GM13976 (cell line): Measurements from ENCODE around the gene MYH7.

Experiments used
- DNase-seq: peaks from one replicate; pipeline ENCODE4 v3.0.0; 2012; ENCODE audit warnings: low spot score
- CTCF ChIP-seq: IDR thresholded peaks from 2 replicates; pipeline ENCODE4 v1.5.1; 2012; ENCODE audit warnings: borderline replicate concordance, mild to moderate bottlenecking; ENCODE audit not compliant: insufficient read depth; ENCODE audit errors: extremely low read depth, missing control alignments, control extremely low read depth
- in situ Hi-C: fragments of 300-500 bp; cut with MboI; formaldehyde crosslinking; loops from one replicate; pipeline ENCODE4 v1.12.0; 2022; ENCODE audit warnings: low sequenced_read_pairs, mixed read lengths, inconsistent platforms; ENCODE audit not compliant: unreplicated experiment

The MYH7 gene

DNA sequence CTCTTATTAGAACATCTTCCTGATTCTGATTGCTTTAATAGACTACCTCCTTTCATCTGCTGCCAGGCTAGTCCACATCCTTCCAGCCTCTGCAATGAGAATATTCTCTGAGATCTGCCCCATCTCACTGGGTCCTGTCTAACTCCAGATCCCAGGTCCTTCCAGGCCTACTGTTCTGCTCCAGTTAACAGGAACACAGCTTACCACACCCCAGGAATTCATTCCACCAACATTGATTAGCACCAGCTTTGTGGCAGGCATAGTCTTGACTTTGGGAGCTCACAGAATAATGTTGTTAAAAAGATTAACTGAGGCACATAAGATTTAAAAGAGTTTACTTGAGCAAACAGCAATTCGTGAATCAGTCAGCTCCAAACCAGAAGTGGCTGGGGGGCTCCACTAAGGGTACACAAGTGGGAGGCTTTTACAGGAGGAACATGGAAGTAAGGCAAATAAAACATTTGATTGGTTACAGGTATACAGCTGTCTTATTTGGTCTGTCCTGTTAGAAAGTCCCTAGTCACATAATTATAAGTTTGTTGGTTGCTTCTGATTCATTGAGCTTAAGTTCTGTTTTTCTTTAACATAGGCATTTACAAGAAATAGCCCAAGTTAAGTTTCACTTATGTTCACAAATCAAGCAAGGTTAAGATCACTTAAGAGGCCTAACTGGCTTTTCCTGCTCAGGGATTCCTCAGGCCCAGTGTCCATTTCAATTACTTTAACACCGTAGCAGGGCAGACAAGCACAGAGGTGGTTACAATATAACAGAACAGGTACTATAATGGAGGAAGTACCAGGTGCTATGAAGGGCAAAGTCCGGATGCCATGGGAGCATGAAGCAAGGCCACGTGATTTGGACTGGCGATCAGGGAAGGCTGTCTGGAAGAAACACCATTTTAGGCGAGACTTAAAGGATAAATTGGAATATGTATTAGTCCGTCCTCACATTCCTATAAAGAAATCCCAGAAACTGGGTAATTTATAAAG, 12.2 kb upstream of the MYH7 start:
- DNase-seq, result no peak
- no peak for TF ChIP-seq CTCF
- in situ Hi-C loops, result no loop called here

GRCh38 chr14:23446291-23446851, 10.9 kb upstream of the MYH7 start:
- in situ Hi-C loops, result no loop called here
- no peak for TF ChIP-seq CTCF
- DNase-seq, result no peak

DNA sequence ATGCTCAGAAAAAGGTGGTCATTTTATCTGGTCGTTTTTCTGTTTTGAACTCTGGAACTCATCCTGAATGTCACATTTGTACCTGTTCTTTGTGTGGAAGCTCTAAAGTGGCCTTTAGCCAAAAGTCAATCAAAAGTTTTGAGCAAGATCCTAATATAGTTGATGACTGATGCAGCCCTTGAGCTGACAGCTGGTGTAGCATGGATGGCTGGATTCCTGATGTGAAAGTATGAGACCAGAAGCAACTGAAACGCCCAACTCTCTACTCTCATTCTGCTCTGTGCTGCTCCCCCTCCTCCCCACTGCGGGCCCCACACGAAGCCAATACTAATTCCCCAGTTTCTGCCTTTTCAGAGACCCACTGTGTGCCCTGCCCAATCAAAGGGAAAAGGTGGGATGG, 10.3 kb upstream of the MYH7 start:
- in situ Hi-C loops, result no loop called here
- no peak for DNase-seq
- TF ChIP-seq CTCF, result no peak

- DNase-seq, result no peak
- no peak for TF ChIP-seq CTCF
- in situ Hi-C loops, result no loop called here
These were observed 8.9 kb upstream of the MYH7 start for GRCh38 chr14:23444314-23444713.

DNA sequence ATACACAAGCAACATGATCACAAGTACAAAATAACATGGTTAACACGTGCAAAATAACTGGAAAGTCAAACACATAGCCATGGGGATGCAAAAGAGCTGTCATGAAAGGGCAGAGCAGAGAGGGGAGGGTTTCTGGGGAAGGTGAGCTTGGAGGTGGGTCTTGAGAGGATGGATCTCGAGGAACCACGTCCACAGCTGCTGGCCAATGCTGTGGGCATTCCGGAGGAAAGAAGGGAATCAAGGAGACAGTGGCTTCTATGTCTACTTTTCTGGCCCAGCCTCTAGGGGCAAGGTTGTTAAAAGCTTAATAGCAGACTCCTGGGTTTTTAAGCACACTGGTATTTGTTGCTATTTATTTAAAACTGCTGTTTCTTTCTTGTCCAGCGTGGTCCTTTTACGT, 8.4 kb upstream of the MYH7 start:
- TF ChIP-seq CTCF, result no peak
- DNase-seq, result no peak
- in situ Hi-C loops, result no loop called here

- DNase-seq, result no peak
- TF ChIP-seq CTCF, result no peak
- in situ Hi-C loops, result no loop called here
These were observed 8.0 kb upstream of the MYH7 start for GRCh38 chr14:23443411-23443812.
